HFF-Myc (cell line): ENCODE results near the gene PCP2.

Experiments
- DNase-seq: peaks from one replicate; pipeline ENCODE4 v3.0.0-alpha.2; 2011; ENCODE audit warnings: low read depth; ENCODE audit errors: extremely low read depth
- H3K4me3 ChIP-seq: replicated peaks from 2 replicates; pipeline ENCODE4 v1.5.1; 2011; ENCODE audit warnings: low read depth, mild to moderate bottlenecking, control low read depth, low read length
- TF ChIP-seq, protein P1 (sequence below): IDR thresholded peaks from 2 replicates; pipeline ENCODE4 v1.5.1; 2012; ENCODE audit warnings: mild to moderate bottlenecking, low read depth, low read length, control low read depth; ENCODE audit errors: missing control alignments

The PCP2 gene

DNA sequence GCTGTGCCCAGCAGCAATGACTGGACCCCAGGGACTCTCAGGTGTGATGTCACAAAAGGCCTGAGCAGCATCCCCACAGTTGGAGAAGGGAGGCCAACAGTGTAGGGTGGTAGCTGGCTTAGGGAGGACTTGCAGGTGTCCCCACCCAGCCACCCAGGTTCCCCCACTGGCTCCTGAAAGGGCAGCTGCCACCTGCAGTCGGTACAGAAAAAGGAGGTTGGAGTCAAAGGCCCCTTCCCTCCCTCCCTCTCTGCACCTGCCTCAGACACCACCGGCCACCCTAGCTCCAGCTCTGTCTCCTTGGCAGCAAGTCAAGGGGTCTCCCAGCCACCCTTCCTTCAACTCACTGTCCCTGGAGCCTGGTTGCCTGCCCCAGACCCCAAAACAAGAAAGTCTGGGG, at the start of gene PCP2:
TSS of gene PCP2 (minus strand) at position 22 of the 400 bp plus-strand sequence. CDS start 262 bp downstream, outside the sequence.
- DNase-seq, result no peak

DNA sequence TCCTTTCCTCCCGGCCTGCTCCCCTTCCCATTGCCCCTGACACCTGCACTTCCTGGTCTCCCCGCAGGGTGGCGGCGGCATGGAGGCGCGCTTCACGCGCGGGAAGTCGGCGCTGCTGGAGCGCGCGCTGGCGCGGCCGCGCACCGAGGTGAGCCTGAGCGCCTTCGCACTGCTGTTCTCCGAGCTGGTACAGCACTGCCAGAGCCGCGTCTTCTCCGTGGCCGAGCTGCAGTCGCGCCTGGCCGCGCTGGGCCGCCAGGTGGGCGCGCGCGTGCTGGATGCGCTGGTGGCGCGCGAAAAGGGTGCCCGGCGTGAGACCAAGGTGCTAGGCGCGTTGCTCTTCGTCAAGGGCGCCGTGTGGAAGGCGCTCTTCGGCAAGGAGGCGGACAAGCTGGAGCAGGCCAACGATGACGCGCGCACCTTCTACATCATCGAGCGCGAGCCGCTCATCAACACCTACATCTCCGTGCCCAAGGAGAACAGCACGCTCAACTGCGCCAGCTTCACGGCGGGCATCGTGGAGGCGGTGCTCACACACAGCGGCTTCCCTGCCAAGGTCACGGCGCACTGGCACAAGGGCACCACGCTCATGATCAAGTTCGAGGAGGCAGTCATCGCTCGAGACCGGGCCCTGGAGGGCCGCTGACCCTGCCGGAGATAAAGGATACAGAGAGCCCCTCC, 48.8 kb upstream of the PCP2 start:
- no peak for DNase-seq
- H3K4me3 ChIP-seq, result peak overlapping the region; percentile 98
- TF ChIP-seq, protein P1, sequence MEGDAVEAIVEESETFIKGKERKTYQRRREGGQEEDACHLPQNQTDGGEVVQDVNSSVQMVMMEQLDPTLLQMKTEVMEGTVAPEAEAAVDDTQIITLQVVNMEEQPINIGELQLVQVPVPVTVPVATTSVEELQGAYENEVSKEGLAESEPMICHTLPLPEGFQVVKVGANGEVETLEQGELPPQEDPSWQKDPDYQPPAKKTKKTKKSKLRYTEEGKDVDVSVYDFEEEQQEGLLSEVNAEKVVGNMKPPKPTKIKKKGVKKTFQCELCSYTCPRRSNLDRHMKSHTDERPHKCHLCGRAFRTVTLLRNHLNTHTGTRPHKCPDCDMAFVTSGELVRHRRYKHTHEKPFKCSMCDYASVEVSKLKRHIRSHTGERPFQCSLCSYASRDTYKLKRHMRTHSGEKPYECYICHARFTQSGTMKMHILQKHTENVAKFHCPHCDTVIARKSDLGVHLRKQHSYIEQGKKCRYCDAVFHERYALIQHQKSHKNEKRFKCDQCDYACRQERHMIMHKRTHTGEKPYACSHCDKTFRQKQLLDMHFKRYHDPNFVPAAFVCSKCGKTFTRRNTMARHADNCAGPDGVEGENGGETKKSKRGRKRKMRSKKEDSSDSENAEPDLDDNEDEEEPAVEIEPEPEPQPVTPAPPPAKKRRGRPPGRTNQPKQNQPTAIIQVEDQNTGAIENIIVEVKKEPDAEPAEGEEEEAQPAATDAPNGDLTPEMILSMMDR, result no peak

More for the DNA sequence above, at the start of gene PCP2:
- H3K4me3 ChIP-seq, result no peak within 1 kb of the TSS
- TF ChIP-seq, protein P1, result no peak

DNA sequence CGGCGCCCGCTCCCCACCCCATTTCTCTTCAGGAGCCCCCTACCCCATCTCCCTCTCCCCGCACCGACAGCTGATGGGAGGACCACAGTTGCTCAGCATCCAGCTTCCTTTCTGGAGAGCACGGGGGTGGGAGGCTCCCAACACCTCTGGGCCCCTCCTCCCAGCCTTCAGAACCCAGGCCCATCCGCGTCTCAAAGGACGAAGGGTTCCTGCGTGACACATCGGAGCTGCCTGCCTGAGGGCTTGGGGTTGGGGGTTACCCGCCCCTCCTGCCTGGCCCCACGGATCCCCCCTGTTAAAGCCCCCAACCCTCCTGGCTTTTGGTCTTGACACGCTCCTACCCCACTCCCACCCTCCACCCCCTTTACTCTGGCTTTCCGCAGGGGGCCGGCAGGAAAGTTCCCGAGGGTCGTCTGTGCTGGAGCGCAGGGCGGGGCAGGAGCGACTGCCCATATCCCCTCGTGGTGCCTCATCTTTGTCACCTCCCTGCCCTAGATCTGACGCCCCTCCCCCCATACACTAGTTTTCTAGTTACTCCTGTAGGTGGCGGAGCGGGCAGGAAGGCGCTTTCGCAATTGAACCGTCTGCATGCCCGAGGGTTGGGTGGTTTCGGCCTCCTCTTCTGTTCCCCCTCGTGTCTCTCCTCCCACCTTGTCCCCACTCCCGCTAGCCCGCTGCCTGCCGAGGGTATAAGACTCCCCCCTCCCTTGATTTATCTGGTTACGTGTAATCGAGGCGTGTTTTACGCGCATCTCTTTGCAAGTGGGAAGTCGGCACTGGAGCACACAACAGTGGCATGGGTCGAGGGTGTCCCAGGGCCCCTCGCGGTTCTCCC, 48.0 kb upstream of the PCP2 start:
- peak overlapping the region; percentile 98 for H3K4me3 ChIP-seq
- peak; percentile 54 for DNase-seq
- TF ChIP-seq, protein P1, result peak; percentile 59

DNA sequence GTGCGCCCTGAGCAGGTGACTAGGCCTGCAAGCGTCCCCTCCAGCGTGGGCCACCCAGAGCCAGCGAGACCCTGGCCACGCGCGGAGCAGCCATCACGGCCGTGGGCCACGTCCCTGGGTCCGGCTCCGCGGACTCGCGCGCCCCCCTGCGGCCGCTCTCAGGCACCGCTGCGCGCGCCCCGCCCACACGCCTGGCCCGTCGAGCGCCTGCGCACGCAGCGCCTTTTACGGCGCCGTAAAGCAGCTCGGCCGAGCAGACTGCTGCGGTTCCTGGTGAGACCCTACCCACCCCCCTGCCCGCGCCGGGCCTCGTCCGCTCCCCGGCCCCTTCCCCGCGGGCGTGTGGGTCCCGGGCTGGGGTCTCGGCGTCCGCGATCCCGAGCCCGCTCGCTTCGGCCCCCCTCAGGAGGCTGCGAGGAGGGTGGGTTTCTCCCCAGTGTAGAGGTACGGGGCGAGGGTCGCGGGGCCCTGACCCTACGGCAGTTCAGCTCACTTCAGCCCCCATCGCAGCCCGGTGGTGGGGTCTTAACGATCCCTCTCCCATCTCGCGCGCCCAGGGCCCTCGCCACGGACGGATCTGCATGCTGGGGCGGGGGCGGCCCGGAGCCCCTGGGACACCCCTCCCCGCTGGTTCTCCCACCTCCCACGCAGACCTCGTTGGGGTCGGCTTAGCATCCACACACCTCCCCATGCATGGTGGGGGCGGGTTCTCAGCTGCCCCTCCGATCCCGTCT, 47.3 kb upstream of the PCP2 start, which contains the start of gene TRAPPC5:
TSS of gene TRAPPC5 (plus strand) at position 228 of the 734 bp plus-strand sequence. CDS start 1,421 bp downstream, outside the sequence.
- peak within 1 kb of the TSS; percentile 98 for H3K4me3 ChIP-seq
- TF ChIP-seq, protein P1, result peak; percentile 68
- peak; percentile 30 for DNase-seq

DNA sequence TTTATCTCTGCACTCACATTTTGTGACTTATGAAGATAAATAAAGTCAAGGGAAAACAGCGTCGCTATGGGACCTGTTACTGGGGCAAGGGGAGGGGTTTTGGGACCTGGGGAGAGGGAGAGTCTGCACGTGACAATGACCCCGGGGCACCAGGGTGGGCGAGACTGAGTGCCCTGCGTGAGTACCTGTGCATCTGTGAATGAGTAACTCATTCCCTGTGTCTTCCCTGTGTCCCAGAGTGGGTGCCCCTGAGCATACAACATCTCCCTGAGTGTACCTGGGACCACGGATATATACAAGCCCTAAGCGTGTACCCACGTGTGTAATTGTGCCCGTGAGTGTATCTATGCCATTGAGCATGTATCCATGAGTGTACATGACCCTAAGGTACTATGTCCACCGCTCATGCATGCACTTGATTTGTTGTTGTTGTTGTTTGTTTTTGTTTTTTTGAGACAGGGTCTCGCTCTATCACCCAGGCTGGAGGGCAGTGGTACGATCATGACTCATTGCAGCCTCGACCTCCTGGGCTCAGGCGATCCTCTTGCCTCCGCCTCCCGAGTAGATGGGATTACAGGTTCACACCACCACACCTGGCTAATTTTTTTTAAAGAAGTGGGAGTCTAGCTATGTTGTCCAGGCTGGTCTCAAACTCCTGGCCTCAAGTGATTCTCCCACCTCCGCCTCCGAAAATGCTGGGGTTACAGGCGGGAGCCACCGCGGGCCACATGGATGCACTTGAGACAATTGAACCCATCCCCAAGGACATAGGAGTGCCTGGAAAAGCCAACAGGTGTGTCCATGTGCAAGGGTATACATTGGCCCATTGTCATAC, 46.5 kb upstream of the PCP2 start:
- DNase-seq, result no peak
- peak overlapping the region; percentile 98 for H3K4me3 ChIP-seq
- TF ChIP-seq, protein P1, result no peak
